H9 (cell line): Measurements from ENCODE around the gene LRRC8A. TPM values are rescaled to one million over a fixed set of nuclear protein-coding genes. Genes with fewer than 3 reads are reported as not detected.

Experiments
- total RNA-seq: library from RNA; stranded (reverse); gene quantifications from 2 replicates; pipeline ENCODE4 v1.2.1, GENCODE V29; 2021

LRRC8A gene
- total RNA-seq, 1 experiment from 2014 or later: 76.0 TPM

Other genes starting within 250 kb of the LRRC8A start
- gene DYNC2I2, start 225.3 kb upstream of the LRRC8A start, total RNA-seq: 58.6 and 62.2 TPM in 2 replicates
- gene SET, start 192.9 kb upstream of the LRRC8A start, total RNA-seq: 1,148 and 1,158 TPM in 2 replicates
- gene PKN3, start 179.6 kb upstream of the LRRC8A start, total RNA-seq: 23.8 and 25.0 TPM in 2 replicates
- 42.8 and 45.8 TPM in 2 replicates for gene ZDHHC12, start 158.0 kb upstream of the LRRC8A start, total RNA-seq
- 23.1 and 24.2 TPM in 2 replicates for gene ZER1, start 110.2 kb upstream of the LRRC8A start, total RNA-seq
- 27.3 and 30.3 TPM in 2 replicates for gene TBC1D13, start 94.9 kb upstream of the LRRC8A start, total RNA-seq
- gene ENDOG, start 63.6 kb upstream of the LRRC8A start, total RNA-seq: 16.7 and 17.6 TPM in 2 replicates
- gene SPOUT1, start 52.3 kb upstream of the LRRC8A start, total RNA-seq: 86.3 and 91.8 TPM in 2 replicates
- 14.6 and 15.2 TPM in 2 replicates for gene KYAT1, start 183 bp upstream of the LRRC8A start, total RNA-seq
- 18.0 and 22.2 TPM in 2 replicates for gene PHYHD1, start 38.8 kb downstream of the LRRC8A start, total RNA-seq
- 20.1 and 20.2 TPM in 2 replicates for gene DOLK, start 65.5 kb downstream of the LRRC8A start, total RNA-seq
- gene NUP188, start 65.6 kb downstream of the LRRC8A start, total RNA-seq: 101 and 104 TPM in 2 replicates
- gene SH3GLB2, start 146.2 kb downstream of the LRRC8A start, total RNA-seq: 69.0 and 69.5 TPM in 2 replicates
- 37.8 and 38.8 TPM in 2 replicates for gene MIGA2, start 154.5 kb downstream of the LRRC8A start, total RNA-seq
- 42.6 and 43.3 TPM in 2 replicates for gene DOLPP1, start 199.0 kb downstream of the LRRC8A start, total RNA-seq
- gene CRAT, start 228.7 kb downstream of the LRRC8A start, total RNA-seq: 15.0 and 15.7 TPM in 2 replicates
- 140 and 145 TPM in 2 replicates for gene PTPA, start 229.3 kb downstream of the LRRC8A start, total RNA-seq